ENCODE measurements around the gene PLPP6.

DNA sequence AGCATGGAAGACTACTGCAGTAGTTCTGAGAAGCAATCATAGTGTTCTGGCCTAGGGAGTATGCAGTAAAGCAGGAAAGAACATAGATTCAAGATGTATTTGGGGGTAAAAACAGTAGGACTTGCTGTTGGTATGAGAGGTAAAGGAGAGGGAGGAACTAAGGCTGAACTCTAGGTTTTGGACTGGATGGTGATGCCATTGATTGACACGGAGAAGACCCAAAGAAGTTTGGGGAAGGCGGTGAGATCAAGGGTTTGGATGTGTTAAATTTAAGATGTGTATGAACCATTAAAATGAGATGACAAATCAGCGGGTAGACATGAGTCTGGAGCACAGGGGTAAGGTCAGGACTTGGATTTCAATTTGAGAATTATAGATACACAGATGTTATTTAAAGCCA is 15.3 kb downstream of the PLPP6 start:
- TF ChIP-seq, protein P1, sequence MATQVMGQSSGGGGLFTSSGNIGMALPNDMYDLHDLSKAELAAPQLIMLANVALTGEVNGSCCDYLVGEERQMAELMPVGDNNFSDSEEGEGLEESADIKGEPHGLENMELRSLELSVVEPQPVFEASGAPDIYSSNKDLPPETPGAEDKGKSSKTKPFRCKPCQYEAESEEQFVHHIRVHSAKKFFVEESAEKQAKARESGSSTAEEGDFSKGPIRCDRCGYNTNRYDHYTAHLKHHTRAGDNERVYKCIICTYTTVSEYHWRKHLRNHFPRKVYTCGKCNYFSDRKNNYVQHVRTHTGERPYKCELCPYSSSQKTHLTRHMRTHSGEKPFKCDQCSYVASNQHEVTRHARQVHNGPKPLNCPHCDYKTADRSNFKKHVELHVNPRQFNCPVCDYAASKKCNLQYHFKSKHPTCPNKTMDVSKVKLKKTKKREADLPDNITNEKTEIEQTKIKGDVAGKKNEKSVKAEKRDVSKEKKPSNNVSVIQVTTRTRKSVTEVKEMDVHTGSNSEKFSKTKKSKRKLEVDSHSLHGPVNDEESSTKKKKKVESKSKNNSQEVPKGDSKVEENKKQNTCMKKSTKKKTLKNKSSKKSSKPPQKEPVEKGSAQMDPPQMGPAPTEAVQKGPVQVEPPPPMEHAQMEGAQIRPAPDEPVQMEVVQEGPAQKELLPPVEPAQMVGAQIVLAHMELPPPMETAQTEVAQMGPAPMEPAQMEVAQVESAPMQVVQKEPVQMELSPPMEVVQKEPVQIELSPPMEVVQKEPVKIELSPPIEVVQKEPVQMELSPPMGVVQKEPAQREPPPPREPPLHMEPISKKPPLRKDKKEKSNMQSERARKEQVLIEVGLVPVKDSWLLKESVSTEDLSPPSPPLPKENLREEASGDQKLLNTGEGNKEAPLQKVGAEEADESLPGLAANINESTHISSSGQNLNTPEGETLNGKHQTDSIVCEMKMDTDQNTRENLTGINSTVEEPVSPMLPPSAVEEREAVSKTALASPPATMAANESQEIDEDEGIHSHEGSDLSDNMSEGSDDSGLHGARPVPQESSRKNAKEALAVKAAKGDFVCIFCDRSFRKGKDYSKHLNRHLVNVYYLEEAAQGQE (IDR thresholded peaks at IDR 0.05; ENCODE audit: borderline replicate concordance), result no peak
- TF ChIP-seq, protein P2, sequence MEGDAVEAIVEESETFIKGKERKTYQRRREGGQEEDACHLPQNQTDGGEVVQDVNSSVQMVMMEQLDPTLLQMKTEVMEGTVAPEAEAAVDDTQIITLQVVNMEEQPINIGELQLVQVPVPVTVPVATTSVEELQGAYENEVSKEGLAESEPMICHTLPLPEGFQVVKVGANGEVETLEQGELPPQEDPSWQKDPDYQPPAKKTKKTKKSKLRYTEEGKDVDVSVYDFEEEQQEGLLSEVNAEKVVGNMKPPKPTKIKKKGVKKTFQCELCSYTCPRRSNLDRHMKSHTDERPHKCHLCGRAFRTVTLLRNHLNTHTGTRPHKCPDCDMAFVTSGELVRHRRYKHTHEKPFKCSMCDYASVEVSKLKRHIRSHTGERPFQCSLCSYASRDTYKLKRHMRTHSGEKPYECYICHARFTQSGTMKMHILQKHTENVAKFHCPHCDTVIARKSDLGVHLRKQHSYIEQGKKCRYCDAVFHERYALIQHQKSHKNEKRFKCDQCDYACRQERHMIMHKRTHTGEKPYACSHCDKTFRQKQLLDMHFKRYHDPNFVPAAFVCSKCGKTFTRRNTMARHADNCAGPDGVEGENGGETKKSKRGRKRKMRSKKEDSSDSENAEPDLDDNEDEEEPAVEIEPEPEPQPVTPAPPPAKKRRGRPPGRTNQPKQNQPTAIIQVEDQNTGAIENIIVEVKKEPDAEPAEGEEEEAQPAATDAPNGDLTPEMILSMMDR (IDR thresholded peaks at IDR 0.05; ENCODE audit: poor library complexity, severe bottlenecking), result no peak
- no peak for TF ChIP-seq RAD21 (conservative IDR thresholded peaks at IDR 0.05)
- TF ChIP-seq EZH2 (IDR thresholded peaks at IDR 0.05; ENCODE audit: borderline replicate concordance, insufficient read depth, low read length, poor library complexity, severe bottlenecking), result no peak
